HepG2 (cell line): ENCODE measurements around the gene P4HTM. TPM values are rescaled to one million over a fixed set of nuclear protein-coding genes. Genes with fewer than 3 reads are reported as not detected.
A peak's percentile ranks its signal among the peaks of the same experiment; 100 is the strongest.

Experiments used
- BORCS8-MEF2B ChIP-seq: sonication (generic); formaldehyde crosslinking; IDR thresholded peaks from 2 replicates; pipeline ENCODE4 v1.8.0; 2022; ENCODE audit warnings: mild to moderate bottlenecking, missing genetic modification reagents
- CCAR2 ChIP-seq: fragments of 200-400 bp; formaldehyde crosslinking; optimal IDR thresholded peaks from 2 replicates; pipeline ENCODE3; 2018; ENCODE audit warnings: low read depth, mild to moderate bottlenecking, low read length, moderate library complexity
- CENPBD1 ChIP-seq: sonication (generic); formaldehyde crosslinking; IDR thresholded peaks from 2 replicates; pipeline ENCODE4 v1.8.0; 2022; ENCODE audit warnings: missing genetic modification reagents, low read depth, mild to moderate bottlenecking, borderline replicate concordance
- CHCHD3 ChIP-seq: sonication (generic); formaldehyde crosslinking; IDR thresholded peaks from 2 replicates; pipeline ENCODE4 v1.8.0; 2022; ENCODE audit warnings: mild to moderate bottlenecking, missing genetic modification reagents, moderate library complexity
- KDM2A ChIP-seq: sonication (generic); formaldehyde crosslinking; IDR thresholded peaks from 2 replicates; pipeline ENCODE4 v1.4.0; 2020; ENCODE audit warnings: low read depth, missing genetic modification reagents, borderline replicate concordance
- MAZ ChIP-seq, 2 experiments: sonication (generic) in 1 of 2; formaldehyde crosslinking in 1 of 2; IDR thresholded peaks; 2 replicates each; pipeline versions ENCODE4 v1.5.0 to v1.6.1; 2012 to 2020; ENCODE audit warnings: low read depth in 2 of 2, mild to moderate bottlenecking in 2 of 2, borderline replicate concordance in 1 of 2, improper control_type of control experiment in 1 of 2, low read length in 1 of 2, missing genetic modification reagents in 1 of 2, moderate library complexity in 1 of 2
- MED13 ChIP-seq: sonication (generic); formaldehyde crosslinking; IDR thresholded peaks from 2 replicates; pipeline ENCODE4 v1.5.0; 2020; ENCODE audit warnings: missing genetic modification reagents
- MEIS2 ChIP-seq: sonication (generic); formaldehyde crosslinking; IDR thresholded peaks from 2 replicates; pipeline ENCODE4 v1.9.0; 2021; ENCODE audit warnings: mild to moderate bottlenecking, missing genetic modification reagents
- ONECUT2 ChIP-seq: sonication (generic); formaldehyde crosslinking; IDR thresholded peaks from 2 replicates; pipeline ENCODE4 v1.4.0; 2020; ENCODE audit warnings: missing genetic modification reagents
- PRDM10 ChIP-seq: sonication (generic); formaldehyde crosslinking; IDR thresholded peaks from 2 replicates; pipeline ENCODE4 v1.4.0; 2020; ENCODE audit warnings: low read depth, missing genetic modification reagents
- SAP130 ChIP-seq: IDR thresholded peaks from 2 replicates; pipeline ENCODE4 v1.6.1; 2016; ENCODE audit warnings: low read depth
- TOPORS ChIP-seq: sonication (generic); formaldehyde crosslinking; IDR thresholded peaks from 2 replicates; pipeline ENCODE4 v1.8.0; 2023; ENCODE audit warnings: mild to moderate bottlenecking, missing genetic modification reagents
- ZBTB7A ChIP-seq: sonication (generic); formaldehyde crosslinking; IDR thresholded peaks from 2 replicates; pipeline ENCODE4 v1.8.0; 2022; ENCODE audit warnings: mild to moderate bottlenecking, missing genetic modification reagents
- ZEB1 ChIP-seq: IDR thresholded peaks from 2 replicates; pipeline ENCODE4 v1.6.1; 2012; ENCODE audit warnings: mild to moderate bottlenecking, low read depth, inconsistent platforms; ENCODE audit not compliant: insufficient replicate concordance
- ZNF260 ChIP-seq: sonication (generic); formaldehyde crosslinking; IDR thresholded peaks from 2 replicates; pipeline ENCODE4 v1.4.0; 2020; ENCODE audit warnings: missing genetic modification reagents, low read depth, mild to moderate bottlenecking, borderline replicate concordance
- ZNF367 ChIP-seq: sonication (generic); formaldehyde crosslinking; IDR thresholded peaks from 2 replicates; pipeline ENCODE4 v1.4.0; 2020; ENCODE audit warnings: missing genetic modification reagents, borderline replicate concordance
- ZNF446 ChIP-seq: sonication (generic); formaldehyde crosslinking; IDR thresholded peaks from 2 replicates; pipeline ENCODE4 v1.5.0; 2020; ENCODE audit warnings: mild to moderate bottlenecking, missing genetic modification reagents
- ZNF563 ChIP-seq: sonication (generic); formaldehyde crosslinking; IDR thresholded peaks from 2 replicates; pipeline ENCODE4 v1.8.0; 2022; ENCODE audit warnings: mild to moderate bottlenecking, moderate library complexity, missing genetic modification reagents
- ZNF781 ChIP-seq: sonication (generic); formaldehyde crosslinking; IDR thresholded peaks from 2 replicates; pipeline ENCODE4 v1.5.1; 2020; ENCODE audit warnings: borderline replicate concordance, mild to moderate bottlenecking, missing genetic modification reagents; ENCODE audit errors: not compliant biosample characterization
- ZNF790 ChIP-seq: sonication (generic); formaldehyde crosslinking; IDR thresholded peaks from 2 replicates; pipeline ENCODE4 v1.8.0; 2022; ENCODE audit warnings: missing genetic modification reagents, mild to moderate bottlenecking, borderline replicate concordance
- ZNF816 ChIP-seq: sonication (generic); formaldehyde crosslinking; IDR thresholded peaks from 2 replicates; pipeline ENCODE4 v1.8.0; 2022; ENCODE audit warnings: missing genetic modification reagents, mild to moderate bottlenecking, borderline replicate concordance
- polyA plus RNA-seq, 8 experiments: library from polyadenylated mRNA; depleted of rRNA in 3 of 8; stranded (reverse) in 7 of 8; unstranded in 1 of 8; fragments of >200 nt; fragmentation: Illumina TruSeq in 4 of 8; extraction: Trizol in 4 of 8; gene quantifications; 2 replicates each; pipeline versions ENCODE4 v1.2.1 to v1.2.3, GENCODE V29; 2011 to 2016; ENCODE audit warnings: low read depth in 4 of 8, missing spikeins in 1 of 8, mixed read lengths in 1 of 8; ENCODE audit not compliant: insufficient read depth in 1 of 8
- total RNA-seq, 5 experiments: library from RNA; depleted of rRNA; stranded (reverse); fragments of >200 nt; fragmentation: Illumina TruSeq; extraction: Trizol; gene quantifications; 2 replicates each; pipeline ENCODE4 v1.2.3, GENCODE V29; 2016; ENCODE audit warnings: low read depth in 1 of 5
- TF ChIP-seq, protein P1 (sequence below): sonication (generic); formaldehyde crosslinking; IDR thresholded peaks from 2 replicates; pipeline ENCODE4 v1.9.0; 2021; ENCODE audit warnings: missing genetic modification reagents, borderline replicate concordance

The P4HTM gene
- total and polyA plus RNA-seq, 2 of the 13 experiments (the other 11 are each of a cell fraction or from before 2014, with no cell fraction given), result 0.01 TPM; not detected in 1

DNA sequence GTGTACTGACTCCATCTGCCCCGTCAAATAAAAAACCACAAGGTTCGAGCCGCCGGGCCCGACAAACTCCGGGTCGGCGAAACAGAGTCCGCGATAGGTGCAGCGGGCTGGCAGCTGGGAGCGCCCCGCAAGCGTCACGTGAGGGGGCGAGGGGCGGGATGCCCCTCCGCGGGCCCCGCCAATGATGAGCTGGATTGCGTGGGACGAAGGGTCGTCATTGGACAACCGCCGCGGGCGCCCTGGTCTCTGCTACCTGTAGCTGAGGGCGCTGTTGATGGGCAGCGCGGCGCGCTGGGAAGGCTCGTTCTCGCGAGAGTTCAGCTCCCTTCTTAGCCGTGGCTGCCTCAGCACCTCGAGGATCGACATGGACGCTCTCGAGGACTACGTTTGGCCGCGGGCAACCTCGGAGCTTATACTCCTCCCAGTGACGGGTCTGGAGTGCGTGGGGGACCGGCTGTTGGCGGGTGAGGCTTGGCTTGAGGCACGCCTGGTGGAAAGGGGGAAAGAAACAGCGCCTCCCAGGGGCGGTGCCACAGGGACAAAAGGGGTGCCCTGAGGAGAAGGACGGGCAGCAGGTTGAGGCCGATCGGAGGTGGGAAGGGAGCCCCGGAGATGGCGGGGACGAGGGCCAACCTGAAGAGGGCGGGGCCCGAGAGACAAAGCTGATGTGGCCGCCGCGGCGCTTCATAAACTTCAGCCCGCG, 17.2 kb downstream of the P4HTM start, which contains the start of gene WDR6 (continued):
- TF ChIP-seq CENPBD1 (CRISPR knock-in tag) (no peak), ZBTB7A (CRISPR knock-in tag) (peak; percentile 6; the same call in 1 of the 2 replicates), TOPORS (CRISPR knock-in tag) (peak; percentile 70), CCAR2 (no peak), ZNF446 (CRISPR knock-in tag) (no peak), ZNF563 (CRISPR knock-in tag) (no peak; the same call in 1 of the 2 replicates), ZNF260 (CRISPR knock-in tag) (no peak), BORCS8-MEF2B (peak; percentile 88), ONECUT2 (CRISPR knock-in tag) (no peak), ZNF367 (CRISPR knock-in tag) (no peak; the same call in 1 of the 2 replicates), MAZ (IDR thresholded peaks at IDR 0.05; ENCODE audit: borderline replicate concordance, low read depth, low read length) (peak; percentile 66; the same call in 1 of the 2 replicates), MAZ (CRISPR knock-in tag; IDR thresholded peaks at IDR 0.05; ENCODE audit: low read depth) (peak; percentile 66), CHCHD3 (CRISPR knock-in tag) (no peak), MED13 (CRISPR knock-in tag) (no peak), ZNF790 (CRISPR knock-in tag) (no peak), PRDM10 (CRISPR knock-in tag) (no peak; the same call in 1 of the 2 replicates), ZNF781 (peak; percentile 69), MEIS2 (CRISPR knock-in tag) (peak; percentile 68), ZNF816 (CRISPR knock-in tag) (no peak), ZEB1 (no peak), SAP130 (peak; percentile 80), KDM2A (CRISPR knock-in tag) (no peak)
- TF ChIP-seq, protein P1, sequence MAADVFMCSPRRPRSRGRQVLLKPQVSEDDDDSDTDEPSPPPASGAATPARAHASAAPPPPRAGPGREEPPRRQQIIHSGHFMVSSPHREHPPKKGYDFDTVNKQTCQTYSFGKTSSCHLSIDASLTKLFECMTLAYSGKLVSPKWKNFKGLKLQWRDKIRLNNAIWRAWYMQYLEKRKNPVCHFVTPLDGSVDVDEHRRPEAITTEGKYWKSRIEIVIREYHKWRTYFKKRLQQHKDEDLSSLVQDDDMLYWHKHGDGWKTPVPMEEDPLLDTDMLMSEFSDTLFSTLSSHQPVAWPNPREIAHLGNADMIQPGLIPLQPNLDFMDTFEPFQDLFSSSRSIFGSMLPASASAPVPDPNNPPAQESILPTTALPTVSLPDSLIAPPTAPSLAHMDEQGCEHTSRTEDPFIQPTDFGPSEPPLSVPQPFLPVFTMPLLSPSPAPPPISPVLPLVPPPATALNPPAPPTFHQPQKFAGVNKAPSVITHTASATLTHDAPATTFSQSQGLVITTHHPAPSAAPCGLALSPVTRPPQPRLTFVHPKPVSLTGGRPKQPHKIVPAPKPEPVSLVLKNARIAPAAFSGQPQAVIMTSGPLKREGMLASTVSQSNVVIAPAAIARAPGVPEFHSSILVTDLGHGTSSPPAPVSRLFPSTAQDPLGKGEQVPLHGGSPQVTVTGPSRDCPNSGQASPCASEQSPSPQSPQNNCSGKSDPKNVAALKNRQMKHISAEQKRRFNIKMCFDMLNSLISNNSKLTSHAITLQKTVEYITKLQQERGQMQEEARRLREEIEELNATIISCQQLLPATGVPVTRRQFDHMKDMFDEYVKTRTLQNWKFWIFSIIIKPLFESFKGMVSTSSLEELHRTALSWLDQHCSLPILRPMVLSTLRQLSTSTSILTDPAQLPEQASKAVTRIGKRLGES, result no peak
